DMS 273 treated with DMSO at 0.1 percent for 48 hours (cell line): ENCODE results near the gene GRK4.
"Not testable (repeated sequence)": the region's sequence is repeated elsewhere in the genome, so short reads cannot be mapped to it uniquely, and the experiment has no call there.

ENCODE experiments used
- DNase-seq: peaks from one replicate; lab custom pipeline; 2025; lab: John Stamatoyannopoulos, UW

The GRK4 gene

GRCh38 chr4:2930758-2931511 lies 32.4 kb upstream of the GRK4 start:
- DNase-seq: no peak

- no peak for DNase-seq
Observed at GRCh38 chr4:2931512-2932301, 31.7 kb upstream of the GRK4 start.

- no peak for DNase-seq
Observed at GRCh38 chr4:2932321-2932950, 30.9 kb upstream of the GRK4 start.

DNA sequence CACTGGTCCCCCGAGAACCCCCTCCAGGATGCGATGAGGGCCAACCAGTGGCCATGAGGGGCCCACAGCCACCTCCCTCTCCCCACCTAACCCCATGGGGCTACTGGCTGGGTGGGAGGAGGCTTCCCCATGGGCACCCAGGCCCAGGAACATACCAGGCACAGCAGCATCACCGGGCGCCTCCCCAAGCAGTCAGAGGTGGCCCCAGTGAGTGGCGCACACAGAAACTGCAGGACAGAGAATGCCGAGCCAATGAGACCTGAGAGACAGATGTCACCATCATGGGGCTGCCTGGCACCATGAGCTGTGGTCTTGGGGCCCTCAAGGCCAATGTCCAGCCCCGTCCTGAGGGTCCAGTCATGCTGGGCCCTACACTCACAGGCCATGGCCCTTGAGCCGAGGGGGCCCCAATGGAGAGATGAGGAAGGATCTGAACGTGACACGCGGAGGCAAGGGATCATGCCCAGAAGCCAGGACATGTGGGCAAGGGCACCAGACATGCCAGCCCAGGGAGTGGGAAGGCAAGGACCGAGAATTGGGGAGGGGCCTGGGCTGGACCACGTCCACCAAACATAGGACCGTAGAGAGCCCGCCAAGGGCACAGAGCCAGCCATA lies 30.3 kb upstream of the GRK4 start:
- no peak for DNase-seq

DNA sequence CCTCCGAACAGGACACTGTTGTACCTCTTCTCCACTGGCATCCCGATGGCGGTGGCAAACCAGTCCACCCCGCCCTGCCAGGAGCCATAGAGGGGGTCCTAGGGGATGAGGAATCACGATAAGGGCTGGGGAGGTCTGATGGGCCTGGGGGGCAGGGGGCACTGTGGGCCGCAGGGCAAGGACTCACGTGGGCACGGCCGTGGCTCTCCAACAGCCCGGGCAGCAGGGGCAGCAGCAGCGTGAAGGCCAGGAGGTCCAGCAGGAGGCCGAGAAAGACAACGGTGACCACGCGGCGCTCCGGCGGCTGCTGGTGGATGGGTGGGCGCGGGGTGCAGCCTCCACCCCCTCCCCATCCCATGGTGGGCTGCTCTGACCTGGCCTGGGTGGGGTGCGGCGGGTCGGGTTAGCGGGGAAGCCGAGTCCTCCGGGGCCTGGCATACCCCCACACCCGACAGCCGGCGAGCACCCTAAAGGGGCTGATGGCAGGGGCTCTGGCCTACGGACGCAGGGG lies 29.8 kb upstream of the GRK4 start:
- no peak for DNase-seq

- no peak for DNase-seq
Observed at GRCh38 chr4:2934077-2934812, 29.1 kb upstream of the GRK4 start.

DNA sequence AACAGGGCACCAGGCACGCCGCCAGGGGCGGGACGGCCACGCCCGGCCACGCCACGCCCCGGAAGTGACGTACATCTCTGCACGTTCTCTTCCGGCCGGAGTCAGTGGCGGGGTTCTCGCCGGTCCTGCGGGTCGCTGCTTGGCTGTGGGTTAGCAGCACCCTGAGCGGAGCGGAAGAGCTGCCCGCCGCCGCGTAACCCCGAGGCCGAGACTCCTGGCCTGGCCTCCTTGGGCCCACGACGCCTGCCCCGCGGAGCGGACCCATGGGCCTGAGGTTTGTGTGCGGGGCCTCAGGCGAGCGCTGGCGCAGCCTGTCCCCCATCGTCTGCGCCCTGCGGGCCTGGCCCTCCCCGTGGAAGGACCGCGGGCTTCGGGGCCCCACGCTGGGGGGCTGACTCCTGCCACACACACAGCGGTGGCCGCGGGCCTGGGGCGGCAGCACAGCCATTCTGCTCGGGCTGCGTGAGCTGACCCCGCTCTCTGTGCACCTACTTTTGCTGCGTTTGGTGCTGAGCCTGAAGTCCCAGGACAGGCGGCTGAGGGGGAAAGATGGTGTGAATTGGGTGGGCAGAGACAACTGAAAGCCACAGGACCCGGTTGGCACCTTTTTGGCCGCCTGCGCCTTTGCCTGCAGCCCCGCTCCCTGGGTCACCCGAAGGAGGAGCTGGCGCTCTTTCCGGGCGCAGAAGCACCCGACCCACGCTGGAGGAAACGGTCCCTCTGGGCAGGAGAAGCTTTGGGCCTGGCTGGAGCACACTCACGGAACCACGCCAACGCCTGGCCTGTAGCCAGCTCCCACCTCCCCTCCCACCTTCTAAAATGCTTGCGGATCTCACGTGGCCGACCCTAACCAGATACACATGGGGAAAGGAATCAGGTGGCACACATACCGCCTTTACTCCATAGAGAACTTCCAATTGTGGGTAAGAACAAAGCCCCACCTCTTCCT lies 28.3 kb upstream of the GRK4 start:
- peak; percentile 34 for DNase-seq

- no peak for DNase-seq
Observed at GRCh38 chr4:2935762-2936743, 27.3 kb upstream of the GRK4 start.

- DNase-seq: no peak
Observed at GRCh38 chr4:2936773-2937145, 26.6 kb upstream of the GRK4 start.

GRCh38 chr4:2937146-2937857 lies 26.1 kb upstream of the GRK4 start:
- no peak for DNase-seq

- no peak for DNase-seq
Observed at GRCh38 chr4:2937986-2938385, 25.4 kb upstream of the GRK4 start.

DNA sequence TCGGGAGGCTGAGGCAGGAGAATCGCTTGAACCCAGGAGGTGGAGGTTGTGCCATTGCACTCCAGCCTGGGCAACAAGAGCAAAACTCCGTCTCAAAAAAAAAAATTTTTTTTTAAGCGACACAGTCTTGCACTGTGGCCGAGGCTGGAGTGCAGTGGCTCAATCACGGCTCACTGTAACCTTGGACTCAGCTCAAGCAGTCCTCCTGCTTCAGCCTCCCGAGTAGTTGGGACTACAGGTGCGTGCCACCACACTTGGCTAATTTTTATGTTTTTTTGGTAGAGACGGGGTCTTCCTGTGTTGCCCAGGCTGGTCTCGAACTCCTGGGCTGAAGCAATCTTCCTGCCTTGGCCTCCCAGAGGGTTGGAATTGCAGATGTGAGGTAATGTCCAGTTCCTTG lies 25.0 kb upstream of the GRK4 start:
- not testable (repeated sequence) for DNase-seq

DNA sequence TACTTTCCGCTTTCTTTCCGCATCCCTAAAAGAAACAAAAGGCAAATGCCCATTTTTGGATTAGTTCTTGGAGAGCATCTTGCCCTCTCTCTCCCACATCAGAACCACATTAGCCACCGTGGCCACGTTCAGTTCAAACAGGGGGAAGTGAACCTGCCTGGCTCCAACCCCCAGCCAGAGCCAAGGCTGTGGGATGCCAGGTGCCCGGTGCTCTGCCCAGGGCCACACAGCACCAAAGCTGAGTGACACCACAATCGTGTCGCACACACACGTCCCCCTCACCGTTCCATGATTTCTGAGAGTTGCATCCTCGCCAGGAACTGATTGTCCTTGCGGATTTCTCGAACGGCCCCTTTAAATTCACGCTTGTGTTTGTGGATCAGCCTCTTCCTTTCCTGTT lies 24.5 kb upstream of the GRK4 start:
- DNase-seq: no peak

- DNase-seq: no peak
Observed at GRCh38 chr4:2939383-2940243, 23.8 kb upstream of the GRK4 start.

DNA sequence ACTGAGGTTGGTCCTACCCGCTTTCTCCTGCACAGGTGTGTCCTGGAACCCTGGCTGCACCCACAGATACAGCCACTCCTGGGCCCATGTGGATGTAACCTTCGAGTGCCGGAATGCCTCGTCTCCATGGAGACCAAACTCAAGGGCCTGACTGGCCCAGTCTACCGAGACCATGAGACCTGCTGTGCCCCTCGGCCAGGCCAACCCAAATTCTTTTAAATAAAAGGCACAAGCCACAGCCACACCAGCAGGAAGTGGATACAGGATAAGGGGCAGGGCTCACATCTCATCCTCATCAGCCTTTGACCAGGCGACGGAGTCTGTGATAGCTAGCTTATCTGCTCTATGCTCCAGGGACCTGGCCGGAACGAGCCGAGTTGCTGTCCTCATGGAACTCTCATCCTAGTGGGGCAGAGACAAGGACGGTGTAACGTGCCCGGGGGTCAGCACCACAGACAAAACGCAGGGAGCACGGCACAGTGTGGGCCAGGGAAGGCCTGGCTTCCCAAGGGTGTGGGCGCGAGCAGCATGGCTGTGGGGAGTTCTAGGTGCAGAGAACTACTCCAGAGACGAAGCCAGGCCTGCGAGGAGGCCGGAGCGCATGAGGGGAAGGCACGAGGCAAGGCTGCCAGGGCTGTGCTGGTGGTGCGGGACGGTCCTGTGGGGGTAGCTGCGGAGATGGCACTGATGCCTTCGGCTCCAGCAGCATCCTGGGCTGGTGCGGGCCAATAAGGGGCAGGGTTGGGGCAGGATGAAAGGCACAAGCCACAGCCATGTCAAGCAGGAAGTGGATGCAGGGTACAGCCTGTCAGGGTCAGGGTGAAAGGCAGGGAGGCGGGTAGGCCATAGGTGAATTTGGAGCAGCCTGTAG lies 22.9 kb upstream of the GRK4 start:
- DNase-seq: no peak

DNA sequence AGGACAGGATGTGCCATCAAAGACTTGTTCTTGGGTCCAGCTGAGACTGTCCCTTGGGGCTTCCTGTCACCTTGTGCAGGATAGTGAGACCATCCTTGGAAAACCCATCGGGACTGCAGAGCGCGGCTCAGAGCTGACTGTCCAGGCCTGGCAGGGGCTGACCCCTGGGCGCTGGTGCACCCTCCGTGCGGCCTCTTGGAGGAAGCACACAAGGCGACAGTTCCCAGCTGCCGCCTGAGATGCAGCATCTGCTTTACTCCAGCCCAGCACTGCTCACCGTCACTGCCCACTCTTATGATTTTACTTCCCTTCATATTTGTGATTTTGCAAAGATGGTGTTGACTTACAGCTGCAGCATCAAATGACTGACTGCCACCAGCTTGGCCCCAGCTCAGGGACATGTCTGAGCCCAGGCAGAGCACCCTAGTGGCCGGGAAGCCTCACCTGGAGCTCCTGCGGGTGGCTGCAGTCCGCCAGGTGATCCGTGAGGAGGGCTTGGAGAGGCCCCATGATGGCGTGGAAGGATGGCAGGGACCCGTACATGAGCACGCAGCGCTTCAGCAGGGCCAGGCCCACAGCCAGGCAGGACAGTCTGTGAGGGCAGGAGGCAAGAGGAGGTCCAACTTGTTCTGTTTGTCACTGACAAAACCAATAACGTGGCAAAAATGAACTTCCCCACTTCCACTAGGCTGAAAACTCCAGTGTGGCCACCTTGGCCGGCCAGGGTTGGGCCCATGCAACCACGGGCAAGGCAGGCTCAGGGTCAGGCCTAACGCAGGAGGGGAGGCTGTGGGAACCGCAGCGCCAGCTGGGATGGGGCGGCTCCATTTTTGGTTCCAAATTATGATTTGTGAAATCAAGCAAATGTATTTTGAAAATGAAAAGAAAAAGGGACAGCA lies 22.0 kb upstream of the GRK4 start:
- DNase-seq: no peak
